AG04450 (cell line): Measurements from ENCODE around the gene IFI30. TPM values are rescaled to one million over a fixed set of nuclear protein-coding genes. Genes with fewer than 3 reads are reported as not detected.
A peak's percentile ranks its signal among the peaks of the same experiment; 100 is the strongest.

ENCODE experiments used
- CTCF ChIA-PET: fragments of 300-600, 350-600 bp; formaldehyde crosslinking; extraction: SDS; loops from one replicate; lab custom pipeline; 2022; ENCODE audit warnings: antibody characterized with exemption, inconsistent platforms; lab: Charles Lee
- POLR2A ChIA-PET: fragments of 350-600 bp; formaldehyde crosslinking; extraction: SDS; loops from one replicate; lab custom pipeline; 2021; ENCODE audit warnings: antibody characterized with exemption, inconsistent platforms; lab: Yijun Ruan, JAX
- DNase-seq: peaks from one replicate; pipeline ENCODE4 v3.0.0-alpha.2; 2011; ENCODE audit warnings: low read depth, low spot score
- H3K27ac ChIP-seq: one replicate; pipeline ENCODE4 v1.5.1; 2012; ENCODE audit warnings: low read depth, low read length, control low read depth
- H3K27me3 ChIP-seq: one replicate; pipeline ENCODE4 v1.6.0; 2012; ENCODE audit warnings: low read length; ENCODE audit not compliant: control insufficient read depth, insufficient read depth
- H3K4me3 ChIP-seq: 2 replicates; pipeline ENCODE4 v1.5.1; 2011; ENCODE audit warnings: mild to moderate bottlenecking, low read depth, low read length, control low read depth
- H3K9me3 ChIP-seq: 2 replicates; pipeline ENCODE4 v1.5.1; 2012; ENCODE audit warnings: low read length; ENCODE audit not compliant: control insufficient read depth, insufficient read depth
- polyA minus RNA-seq: library from RNA; depleted of rRNA, polyadenylated mRNA; stranded (reverse); fragments of >200 nt; gene quantifications from 2 replicates; pipeline ENCODE4 v1.2.3, GENCODE V29; 2011; rRNA and poly(A)+ RNA removed
- polyA plus RNA-seq: library from polyadenylated mRNA; depleted of rRNA; stranded (reverse); fragments of >200 nt; gene quantifications from 2 replicates; pipeline ENCODE4 v1.2.3, GENCODE V29; 2011; rRNA removed
- TF ChIP-seq, protein P1 (sequence below): IDR thresholded peaks from 2 replicates; pipeline ENCODE4 v1.5.1; 2011; ENCODE audit warnings: low read depth, low read length, control low read depth, inconsistent platforms

Gene IFI30
- polyA plus RNA-seq (6.9 and 8.1 TPM in 2 replicates), polyA minus RNA-seq (1.3 and 1.6 TPM in 2 replicates)

- ChIA-PET POLR2A (no interaction called here), CTCF (interaction anchor here (0.9 to 1.2 kb wide), 2 partner anchors 60 to 79 kb away, joined by 3 to 4 read pairs; no protein-coding TSS in a partner anchor)
- TF ChIP-seq, protein P1, sequence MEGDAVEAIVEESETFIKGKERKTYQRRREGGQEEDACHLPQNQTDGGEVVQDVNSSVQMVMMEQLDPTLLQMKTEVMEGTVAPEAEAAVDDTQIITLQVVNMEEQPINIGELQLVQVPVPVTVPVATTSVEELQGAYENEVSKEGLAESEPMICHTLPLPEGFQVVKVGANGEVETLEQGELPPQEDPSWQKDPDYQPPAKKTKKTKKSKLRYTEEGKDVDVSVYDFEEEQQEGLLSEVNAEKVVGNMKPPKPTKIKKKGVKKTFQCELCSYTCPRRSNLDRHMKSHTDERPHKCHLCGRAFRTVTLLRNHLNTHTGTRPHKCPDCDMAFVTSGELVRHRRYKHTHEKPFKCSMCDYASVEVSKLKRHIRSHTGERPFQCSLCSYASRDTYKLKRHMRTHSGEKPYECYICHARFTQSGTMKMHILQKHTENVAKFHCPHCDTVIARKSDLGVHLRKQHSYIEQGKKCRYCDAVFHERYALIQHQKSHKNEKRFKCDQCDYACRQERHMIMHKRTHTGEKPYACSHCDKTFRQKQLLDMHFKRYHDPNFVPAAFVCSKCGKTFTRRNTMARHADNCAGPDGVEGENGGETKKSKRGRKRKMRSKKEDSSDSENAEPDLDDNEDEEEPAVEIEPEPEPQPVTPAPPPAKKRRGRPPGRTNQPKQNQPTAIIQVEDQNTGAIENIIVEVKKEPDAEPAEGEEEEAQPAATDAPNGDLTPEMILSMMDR = no peak
- no peak for DNase-seq
- Histone ChIP-seq H3K27ac (no peak within 1 kb of the TSS), H3K27me3 (peaks cover 5% of the 10 kb centered on the region), H3K9me3 (no peaks in the 10 kb centered on the region; the same call in 1 of the 2 replicates), H3K4me3 (peak within 1 kb of the TSS; percentile 73)
Observed at GRCh38 chr19:18173572-18174288, at the start of gene IFI30. Gene IFI30, plus strand, starts transcription at chr19:18173813. Its CDS starts 29 bp downstream, at chr19:18173842.

DNA sequence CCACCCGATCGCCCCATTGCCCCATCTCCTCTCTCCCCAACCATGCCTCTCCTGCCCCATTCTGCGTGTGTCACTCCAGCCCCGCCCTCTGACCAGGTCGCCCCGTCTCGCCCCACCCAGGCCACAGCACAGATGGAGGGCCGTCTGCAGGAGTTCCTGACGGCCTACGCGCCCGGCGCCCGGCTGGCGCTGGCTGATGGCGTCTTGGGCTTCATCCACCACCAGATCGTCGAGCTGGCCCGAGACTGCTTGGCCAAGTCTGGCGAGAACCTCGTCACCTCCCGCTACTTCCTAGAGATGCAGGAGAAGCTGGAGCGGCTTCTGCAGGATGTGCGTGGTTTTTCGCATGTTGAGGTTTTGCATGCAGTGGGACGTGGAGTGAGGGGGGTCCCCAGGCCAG, 49.8 kb upstream of the IFI30 start:
- no peak overlapping the region for H3K4me3 ChIP-seq
- H3K27ac ChIP-seq = no peak overlapping the region
- DNase-seq = no peak
- ChIA-PET POLR2A (no interaction called here), CTCF (no interaction called here)
- H3K9me3 ChIP-seq = no peaks in the 10 kb centered on the region
- TF ChIP-seq, protein P1 = no peak
- H3K27me3 ChIP-seq = no peaks in the 10 kb centered on the region

DNA sequence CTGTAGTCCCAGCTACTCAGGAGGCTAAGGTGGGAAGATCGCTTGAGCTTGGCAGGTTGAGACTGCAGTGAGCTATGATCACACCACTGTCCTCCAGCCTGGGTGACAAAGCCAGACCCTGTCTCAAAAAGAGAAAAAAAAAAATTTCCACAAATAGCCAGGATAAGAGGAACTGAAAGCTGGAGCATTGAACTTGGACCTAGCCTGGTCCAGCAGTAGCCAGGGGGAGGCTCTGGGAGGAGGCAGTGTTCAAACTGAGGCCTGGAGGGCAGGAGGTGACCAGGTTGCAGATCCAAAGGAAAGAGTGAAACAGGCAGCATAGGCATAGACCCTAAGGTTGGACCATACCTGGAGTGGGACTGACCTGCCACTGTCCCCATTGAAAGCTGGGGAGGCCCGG, 47.5 kb upstream of the IFI30 start:
- Histone ChIP-seq H3K9me3 (no peaks in the 10 kb centered on the region), H3K27ac (no peak overlapping the region), H3K4me3 (no peak overlapping the region), H3K27me3 (no peaks in the 10 kb centered on the region)
- DNase-seq = no peak
- TF ChIP-seq, protein P1 = no peak
- POLR2A ChIA-PET = interaction anchor here (0.6 kb wide), 1 partner anchor 29 kb away, joined by 7 read pairs; no protein-coding TSS in a partner anchor
- CTCF ChIA-PET = interaction anchor here (1.5 kb wide), 1 partner anchor 13 kb away, joined by 6 read pairs; no protein-coding TSS in a partner anchor

GRCh38 chr19:18128044-18128443, 45.6 kb upstream of the IFI30 start:
- no peaks in the 10 kb centered on the region for H3K27me3 ChIP-seq
- ChIA-PET POLR2A (interaction anchor here (0.7 kb wide), 1 partner anchor 75 kb away, joined by 3 read pairs; no protein-coding TSS in a partner anchor), CTCF (interaction anchor here (1.2 kb wide), 1 partner anchor 15 kb away, joined by 4 read pairs; no protein-coding TSS in a partner anchor)
- no peak for DNase-seq
- no peak overlapping the region for H3K27ac ChIP-seq
- no peak overlapping the region for H3K4me3 ChIP-seq
- TF ChIP-seq, protein P1 = no peak
- no peaks in the 10 kb centered on the region for H3K9me3 ChIP-seq

GRCh38 chr19:18128805-18129204, 44.8 kb upstream of the IFI30 start:
- POLR2A ChIA-PET = no interaction called here
- no peak for DNase-seq
- CTCF ChIA-PET = interaction anchor here (1.2 kb wide), 1 partner anchor 15 kb away, joined by 4 read pairs; no protein-coding TSS in a partner anchor
- Histone ChIP-seq H3K27ac (no peak overlapping the region), H3K9me3 (no peaks in the 10 kb centered on the region), H3K27me3 (no peaks in the 10 kb centered on the region), H3K4me3 (no peak overlapping the region)
- TF ChIP-seq, protein P1 = no peak
